Ishikawa (cell line): ENCODE measurements around the gene KRT7.

Experiments
- CEBPB ChIP-seq: IDR thresholded peaks from 2 replicates; pipeline ENCODE4 v1.6.1; 2012
- EP300 ChIP-seq: IDR thresholded peaks from 2 replicates; pipeline ENCODE4 v1.6.1; 2012; ENCODE audit warnings: borderline replicate concordance
- MAX ChIP-seq: IDR thresholded peaks from 2 replicates; pipeline ENCODE4 v1.6.1; 2012
- RAD21 ChIP-seq: IDR thresholded peaks from 2 replicates; pipeline ENCODE4 v1.6.1; 2012; ENCODE audit warnings: low read depth
- TAF1 ChIP-seq: IDR thresholded peaks from 2 replicates; pipeline ENCODE4 v1.6.1; 2012; ENCODE audit warnings: low read depth, mild to moderate bottlenecking
- YY1 ChIP-seq: IDR thresholded peaks from 2 replicates; pipeline ENCODE4 v1.6.1; 2012; ENCODE audit warnings: low read depth

- TF ChIP-seq RAD21 (no peak), YY1 (no peak), MAX (no peak), EP300 (no peak), TAF1 (no peak), CEBPB (no peak)
Measured at GRCh38 chr12:52225752-52226151, 7.3 kb upstream of the KRT7 start.
